H1 (cell line): ENCODE measurements around the gene UNC13D. TPM values are rescaled to one million over a fixed set of nuclear protein-coding genes. Genes with fewer than 3 reads are reported as not detected.
A peak's percentile ranks its signal among the peaks of the same experiment; 100 is the strongest.

Source experiments
- CTCF ChIA-PET: fragments of 300-600 bp; sonication (Branson Sonifier 250); formaldehyde crosslinking; loops from one replicate; lab custom pipeline; 2021; ENCODE audit not compliant: partially characterized antibody; lab: Charles Lee
- POLR2A ChIA-PET: fragments of 300-600 bp; sonication (Branson Sonifier 250); formaldehyde crosslinking; loops from one replicate; lab custom pipeline; 2021; ENCODE audit warnings: inconsistent platforms; ENCODE audit not compliant: partially characterized antibody; lab: Charles Lee
- DNase-seq, 2 experiments: peaks; one replicate each; pipeline versions ENCODE4 v3.0.0 to v3.0.0-alpha.2; 2010 to 2022; ENCODE audit warnings: low spot score in 2 of 2, low read depth in 1 of 2, mixed read lengths in 1 of 2
- FAIRE-seq: peaks from 2 replicates; lab custom pipeline; 2011; peaks lifted over from hg19 to GRCh38; lab: Jason Lieb, UNC
- H2AFZ ChIP-seq: 2 replicates; pipeline ENCODE4 v1.8.1; 2012; ENCODE audit warnings: low read length, inconsistent platforms
- H2AK5ac ChIP-seq: 2 replicates; pipeline ENCODE4 v1.6.1; 2013; ENCODE audit warnings: low read depth, low read length
- H2BK120ac ChIP-seq: replicated peaks from 2 replicates; pipeline ENCODE3; 2013; ENCODE audit warnings: low read depth, low read length, inconsistent platforms
- H2BK12ac ChIP-seq: 2 replicates; pipeline ENCODE4 v1.6.1; 2013; ENCODE audit warnings: low read depth, low read length
- H2BK15ac ChIP-seq: 2 replicates; pipeline ENCODE4 v1.6.1; 2013; ENCODE audit warnings: low read length
- H2BK20ac ChIP-seq: 2 replicates; pipeline ENCODE4 v1.6.1; 2013; ENCODE audit warnings: low read length
- H2BK5ac ChIP-seq: 2 replicates; pipeline ENCODE4 v1.6.1; 2013; ENCODE audit warnings: low read depth, low read length
- H3K14ac ChIP-seq: 2 replicates; pipeline ENCODE4 v1.6.1; 2013; ENCODE audit warnings: inconsistent platforms; ENCODE audit not compliant: insufficient read length
- H3K18ac ChIP-seq: 2 replicates; pipeline ENCODE4 v1.6.1; 2013; ENCODE audit warnings: low read length; ENCODE audit errors: extremely low read depth
- H3K23ac ChIP-seq: 2 replicates; pipeline ENCODE4 v1.6.1; 2013; ENCODE audit warnings: inconsistent platforms; ENCODE audit not compliant: insufficient read length
- H3K23me2 ChIP-seq: 2 replicates; pipeline ENCODE4 v1.6.1; 2013; ENCODE audit warnings: low read depth, low read length
- H3K27ac ChIP-seq: 2 replicates; pipeline ENCODE4 v1.6.1; 2011; ENCODE audit warnings: low read depth, low read length, inconsistent platforms
- H3K27me3 ChIP-seq, 4 experiments: replicated peaks in 1 of 4; 1 replicate in 1 of 4; 2 replicates in 3 of 4; pipeline versions ENCODE4 v1.6.1 to v1.8.1; 2011 to 2013; ENCODE audit warnings: low read length in 3 of 4, mild to moderate bottlenecking in 3 of 4, inconsistent platforms in 2 of 4, mixed read lengths in 2 of 4, moderate library complexity in 1 of 4; ENCODE audit not compliant: control insufficient read depth in 3 of 4, insufficient read depth in 3 of 4; ENCODE audit errors: extremely low read depth in 1 of 4
- H3K36me3 ChIP-seq, 4 experiments: 2 replicates each; pipeline versions ENCODE4 v1.6.1 to v1.8.1; 2011 to 2013; ENCODE audit warnings: mild to moderate bottlenecking in 4 of 4, low read length in 3 of 4, moderate library complexity in 2 of 4, control low read depth in 1 of 4, inconsistent platforms in 1 of 4; ENCODE audit not compliant: insufficient read depth in 4 of 4, control insufficient read depth in 2 of 4
- H3K4ac ChIP-seq: replicated peaks from 2 replicates; pipeline ENCODE3; 2013; ENCODE audit warnings: low read length, low read depth, mixed read lengths, inconsistent platforms; ENCODE audit not compliant: insufficient read length
- H3K4me1 ChIP-seq, 4 experiments: replicated peaks in 1 of 4; 1 replicate in 1 of 4; 2 replicates in 3 of 4; pipeline versions ENCODE4 v1.6.1 to v1.8.1; 2011 to 2013; ENCODE audit warnings: low read length in 3 of 4, inconsistent platforms in 2 of 4, mixed read lengths in 1 of 4; ENCODE audit not compliant: insufficient read depth in 4 of 4, control insufficient read depth in 3 of 4
- H3K4me2 ChIP-seq, 2 experiments: 2 replicates each; pipeline versions ENCODE4 v1.6.1 to v1.8.1; 2011 to 2013; ENCODE audit warnings: low read depth in 2 of 2, low read length in 2 of 2, control low read depth in 1 of 2, inconsistent platforms in 1 of 2, mild to moderate bottlenecking in 1 of 2; ENCODE audit not compliant: insufficient read depth in 1 of 2
- H3K4me3 ChIP-seq, 4 experiments: fragments of 200-600, 300-600 bp in 1 of 4; sonication (generic), shearing (Covaris generic), sonication (Bioruptor Twin) in 1 of 4; 2 replicates each; pipeline versions ENCODE4 v1.5.1 to v1.8.1; 2011 to 2016; ENCODE audit warnings: low read length in 4 of 4, low read depth in 3 of 4, control low read depth in 2 of 4, inconsistent platforms in 2 of 4, mild to moderate bottlenecking in 2 of 4, mixed read lengths in 1 of 4, moderate library complexity in 1 of 4; ENCODE audit not compliant: insufficient read depth in 2 of 4; ENCODE audit errors: extremely low read depth in 1 of 4
- H3K56ac ChIP-seq: replicated peaks from 2 replicates; pipeline ENCODE3; 2013; ENCODE audit warnings: low read depth, mild to moderate bottlenecking, mixed read lengths, low read length, inconsistent platforms; ENCODE audit not compliant: insufficient read length
- H3K79me1 ChIP-seq: 2 replicates; pipeline ENCODE4 v1.6.1; 2013; ENCODE audit warnings: low read depth, low read length, control low read depth
- H3K79me2 ChIP-seq, 2 experiments: 2 replicates each; pipeline versions ENCODE4 v1.6.1 to v1.8.1; 2012 to 2013; ENCODE audit warnings: low read length in 2 of 2, mild to moderate bottlenecking in 2 of 2, inconsistent platforms in 1 of 2; ENCODE audit not compliant: insufficient read depth in 2 of 2, control insufficient read depth in 1 of 2
- H3K9ac ChIP-seq, 4 experiments: replicated peaks in 1 of 4; 1 replicate in 1 of 4; 2 replicates in 3 of 4; pipeline versions ENCODE4 v1.6.1 to v1.8.1; 2011 to 2013; ENCODE audit warnings: low read depth in 3 of 4, low read length in 3 of 4, control low read depth in 2 of 4, mild to moderate bottlenecking in 2 of 4, moderate library complexity in 2 of 4, inconsistent platforms in 1 of 4; ENCODE audit errors: extremely low read depth in 1 of 4
- H3K9me3 ChIP-seq, 2 experiments: 2 replicates each; pipeline versions ENCODE4 v1.6.1 to v1.8.1; 2012 to 2013; ENCODE audit warnings: mild to moderate bottlenecking in 2 of 2, moderate library complexity in 2 of 2, control low read depth in 1 of 2, inconsistent platforms in 1 of 2, low read depth in 1 of 2, low read length in 1 of 2, mixed read lengths in 1 of 2; ENCODE audit not compliant: insufficient read depth in 2 of 2
- H4K20me1 ChIP-seq, 2 experiments: replicated peaks in 1 of 2; 2 replicates each; pipeline versions ENCODE3 to v1.8.1; 2011 to 2013; ENCODE audit warnings: inconsistent platforms in 2 of 2, low read length in 2 of 2, mild to moderate bottlenecking in 1 of 2; ENCODE audit not compliant: insufficient read depth in 2 of 2, control insufficient read depth in 1 of 2
- H4K5ac ChIP-seq: 2 replicates; pipeline ENCODE4 v1.6.1; 2013; ENCODE audit warnings: low read length, low read depth, mixed read lengths, inconsistent platforms; ENCODE audit not compliant: insufficient read length
- H4K8ac ChIP-seq: 2 replicates; pipeline ENCODE4 v1.8.0; 2013; ENCODE audit warnings: mild to moderate bottlenecking, moderate library complexity, low read length, inconsistent platforms; ENCODE audit not compliant: insufficient read depth; ENCODE audit errors: extremely low read depth
- H4K91ac ChIP-seq: replicated peaks from 2 replicates; pipeline ENCODE3; 2013; ENCODE audit warnings: low read length, mixed read lengths, inconsistent platforms; ENCODE audit not compliant: insufficient read length
- BCL11A ChIP-seq, 2 experiments: IDR thresholded peaks; one replicate each; pipeline ENCODE4 v1.6.1; 2011; ENCODE audit warnings: low read depth in 2 of 2, low read length in 2 of 2, mild to moderate bottlenecking in 2 of 2
- CBX5 ChIP-seq: fragments of 300-800, 300-1000 bp; sonication (generic); IDR thresholded peaks from 2 replicates; pipeline ENCODE4 v1.7.1; 2016; ENCODE audit warnings: antibody characterized with exemption, low read length, low read depth
- NANOG ChIP-seq: IDR thresholded peaks from 2 replicates; pipeline ENCODE4 v1.6.1; 2011; ENCODE audit warnings: low read length, low read depth, mild to moderate bottlenecking, inconsistent platforms; ENCODE audit not compliant: insufficient read depth, poor library complexity, severe bottlenecking
- WGBS, 2 experiments: shearing (Covaris generic) in 1 of 2; methylation state at CpG; one replicate each; pipeline versions ENCODE4 v1.1.6 to v1.1.7; 2013 to 2015; ENCODE audit warnings: low lambda C conversion rate in 2 of 2, mixed read lengths in 2 of 2, inconsistent platforms in 1 of 2, low coverage in 1 of 2, missing lambda C conversion rate in 1 of 2; ENCODE audit not compliant: insufficient replicate concordance in 2 of 2, insufficient coverage in 1 of 2, insufficient read length in 1 of 2; ENCODE audit errors: extremely low coverage in 1 of 2, missing lambda C conversion rate in 1 of 2; 5-methylcytosine and 5-hydroxymethylcytosine counted together
- polyA plus RNA-seq, 7 experiments: library from polyadenylated mRNA; depleted of rRNA in 3 of 7; stranded (reverse) in 5 of 7; unstranded in 2 of 7; fragments of >200 nt in 5 of 7; fragments of 200-250 nt in 2 of 7; gene quantifications; 1 replicate in 5 of 7; 2 replicates in 1 of 7; 4 replicates in 1 of 7; pipeline versions ENCODE4 v1.2.1 to v1.2.3, GENCODE V29; 2011 to 2013; ENCODE audit warnings: missing spikeins in 2 of 7, mixed read lengths in 2 of 7
- total RNA-seq: library from RNA; stranded (reverse); fragmentation: NEBNext Ultra II Directional; extraction: Animal tissue kit (Norgen Biotek cat#: 25700); gene quantifications from 2 replicates; pipeline ENCODE4 v1.2.1, GENCODE V29; 2021

The UNC13D gene
- total and polyA plus RNA-seq, 2 of the 8 experiments (the other 6 are each of a cell fraction or from before 2014, with no cell fraction given), result 3.6 to 8.4 TPM

GRCh38 chr17:75869282-75870141 lies 25.3 kb upstream of the UNC13D start:
- H3K9me3 ChIP-seq, result no peaks in the 10 kb centered on the region
- H4K91ac ChIP-seq, result no peak overlapping the region
- no peaks in the 10 kb centered on the region for H4K20me1 ChIP-seq
- no peak overlapping the region for H4K5ac ChIP-seq
- H3K4me3 ChIP-seq, result no peak overlapping the region
- no peak overlapping the region for H2BK120ac ChIP-seq
- no peak overlapping the region for H3K9ac ChIP-seq
- no peak overlapping the region for H3K23ac ChIP-seq
- WGBS, 2 experiments, result 89% methylated on average over 21 of the region's 23 CpGs; no CpG with 5 or more reads in 1 of the 2 experiments
- H3K4me2 ChIP-seq, result no peak overlapping the region
- no peaks in the 10 kb centered on the region for H3K79me2 ChIP-seq
- no peak overlapping the region for H3K18ac ChIP-seq
- H3K4ac ChIP-seq, result peak overlapping the region; percentile 2
- no peak overlapping the region for H3K56ac ChIP-seq
- CTCF ChIA-PET, result interaction anchor here (0.6 to 11.3 kb wide), 5 partner anchors 8 to 321 kb away, joined by 3 to 157 read pairs (median 5); partner anchors contain the start of gene WBP2
- H4K8ac ChIP-seq, result peak overlapping the region; percentile 35; the same call in 1 of the 2 replicates
- H3K27ac ChIP-seq, result no peak overlapping the region
- H2BK5ac ChIP-seq, result peak overlapping the region; percentile 82
- H3K4me1 ChIP-seq, result peaks cover 0 to 6% (median 2%) of the 10 kb centered on the region in 4 experiments; a peak in 5 of 7 replicates
- H2BK12ac ChIP-seq, result peak overlapping the region; percentile 35; the same call in 1 of the 2 replicates
- POLR2A ChIA-PET, result interaction anchor here (0.7 to 2.1 kb wide), 8 partner anchors 9 to 101 kb away, joined by 3 to 16 read pairs (median 3); partner anchors contain the start of gene TRIM65
- H3K36me3 ChIP-seq, result no peaks in the 10 kb centered on the region
- DNase-seq, result no peak
- TF ChIP-seq BCL11A (IDR thresholded peaks at IDR 0.05; ENCODE audit: low read depth in 2 of 2, low read length in 2 of 2) (no peak), NANOG (no peak), CBX5 (no peak)
- TF ChIP-seq, all 59 proteins: peak for 0
- H2BK20ac ChIP-seq, result no peak overlapping the region
- H3K79me1 ChIP-seq, result no peaks in the 10 kb centered on the region
- 0 out of 2 replicates have a peak overlapping the region, but pooled peaks have one; percentile 18 for H2BK15ac ChIP-seq
- no peak overlapping the region for H2AFZ ChIP-seq
- H3K27me3 ChIP-seq, result no peaks in the 10 kb centered on the region
- no peaks in the 10 kb centered on the region; the same call in 1 of the 2 replicates for H3K23me2 ChIP-seq
- no peak overlapping the region for H3K14ac ChIP-seq
- H2AK5ac ChIP-seq, result no peak overlapping the region
- FAIRE-seq, result no peak
